Activated T-helper 17 cell treated with anti-CD3 and anti-CD28 coated beads, Interleukin-2, amount 50 U/mL, for 72 hours (primary cell): ENCODE data around the gene FBRS. TPM values are rescaled to one million over a fixed set of nuclear protein-coding genes. Genes with fewer than 3 reads are reported as not detected.

Source experiments
- ATAC-seq: fragments of 150-1000 bp; cut with Tn5 transposase; replicated peaks from 2 replicates; pipeline ENCODE4 v1.10.0; 2021; ENCODE audit warnings: mild to moderate bottlenecking, moderate library complexity
- H3K27ac Mint-ChIP-seq: one replicate; pipeline ENCODE4 v1.8.0; 2022; ENCODE audit warnings: mixed read lengths
- H3K27me3 Mint-ChIP-seq: one replicate; pipeline ENCODE4 v1.8.0; 2022; ENCODE audit warnings: mixed read lengths
- H3K36me3 Mint-ChIP-seq: one replicate; pipeline ENCODE4 v1.8.0; 2022; ENCODE audit warnings: low read depth, mild to moderate bottlenecking, mixed read lengths
- H3K4me1 Mint-ChIP-seq: one replicate; pipeline ENCODE4 v1.8.0; 2022; ENCODE audit warnings: mixed read lengths
- H3K4me3 Mint-ChIP-seq: one replicate; pipeline ENCODE4 v1.8.0; 2022; ENCODE audit warnings: mild to moderate bottlenecking, mixed read lengths
- H3K9me3 Mint-ChIP-seq: one replicate; pipeline ENCODE4 v1.8.0; 2022; ENCODE audit warnings: mixed read lengths
- total RNA-seq, 2 donors: library from RNA; stranded (reverse); gene quantifications; one replicate each; pipeline ENCODE4 v1.2.3, GENCODE V29; 2022

FBRS gene
- total RNA-seq, 2 donors from 2014 or later = 92.6 to 140 TPM

GRCh38 chr16:30666681-30667080, 8.4 kb downstream of the FBRS start:
- no peak for ATAC-seq
- no peak overlapping the region for H3K4me3 Mint-ChIP-seq
- H3K4me1 Mint-ChIP-seq = peaks cover 20% of the 10 kb centered on the region
- H3K27me3 Mint-ChIP-seq = no peaks in the 10 kb centered on the region
- peaks cover 87% of the 10 kb centered on the region for H3K36me3 Mint-ChIP-seq
- H3K9me3 Mint-ChIP-seq = no peaks in the 10 kb centered on the region
- no peak overlapping the region for H3K27ac Mint-ChIP-seq

- Mint-ChIP-seq H3K4me3 (no peak overlapping the region), H3K27me3 (no peaks in the 10 kb centered on the region), H3K36me3 (peaks cover 80% of the 10 kb centered on the region), H3K4me1 (peaks cover 17% of the 10 kb centered on the region), H3K27ac (peak overlapping the region; percentile 29), H3K9me3 (no peaks in the 10 kb centered on the region)
- no peak for ATAC-seq
These were observed 9.2 kb downstream of the FBRS start for GRCh38 chr16:30667361-30667905.

- no peaks in the 10 kb centered on the region for H3K27me3 Mint-ChIP-seq
- no peak overlapping the region for H3K4me3 Mint-ChIP-seq
- no peak for ATAC-seq
- peak overlapping the region; percentile 29 for H3K27ac Mint-ChIP-seq
- no peaks in the 10 kb centered on the region for H3K9me3 Mint-ChIP-seq
- peaks cover 11% of the 10 kb centered on the region for H3K4me1 Mint-ChIP-seq
- peaks cover 70% of the 10 kb centered on the region for H3K36me3 Mint-ChIP-seq
These were observed 10.2 kb downstream of the FBRS start for GRCh38 chr16:30668393-30668792.

- H3K27me3 Mint-ChIP-seq = no peaks in the 10 kb centered on the region
- no peaks in the 10 kb centered on the region for H3K9me3 Mint-ChIP-seq
- peaks cover 6% of the 10 kb centered on the region for H3K4me1 Mint-ChIP-seq
- no peak for ATAC-seq
- no peak overlapping the region for H3K4me3 Mint-ChIP-seq
- H3K36me3 Mint-ChIP-seq = peaks cover 62% of the 10 kb centered on the region
- H3K27ac Mint-ChIP-seq = no peak overlapping the region
These were observed 11.0 kb downstream of the FBRS start for GRCh38 chr16:30669026-30669902.

- ATAC-seq = no peak
- no peaks in the 10 kb centered on the region for H3K27me3 Mint-ChIP-seq
- peaks cover 6% of the 10 kb centered on the region for H3K4me1 Mint-ChIP-seq
- peaks cover 55% of the 10 kb centered on the region for H3K36me3 Mint-ChIP-seq
- H3K9me3 Mint-ChIP-seq = no peaks in the 10 kb centered on the region
- H3K4me3 Mint-ChIP-seq = no peak overlapping the region
- no peak overlapping the region for H3K27ac Mint-ChIP-seq
These were observed 11.9 kb downstream of the FBRS start for GRCh38 chr16:30669903-30670824.

- no peak for ATAC-seq
- Mint-ChIP-seq H3K4me3 (no peak overlapping the region), H3K27me3 (no peaks in the 10 kb centered on the region), H3K27ac (no peak overlapping the region), H3K4me1 (no peaks in the 10 kb centered on the region), H3K36me3 (peaks cover 12% of the 10 kb centered on the region), H3K9me3 (no peaks in the 10 kb centered on the region)
These were observed 16.9 kb downstream of the FBRS start for GRCh38 chr16:30675143-30675542.

GRCh38 chr16:30677931-30678585, 19.8 kb downstream of the FBRS start:
- Mint-ChIP-seq H3K36me3 (no peaks in the 10 kb centered on the region), H3K4me3 (no peak overlapping the region), H3K27me3 (no peaks in the 10 kb centered on the region), H3K4me1 (no peaks in the 10 kb centered on the region), H3K9me3 (no peaks in the 10 kb centered on the region), H3K27ac (no peak overlapping the region)
- no peak for ATAC-seq

- H3K9me3 Mint-ChIP-seq = no peaks in the 10 kb centered on the region
- no peaks in the 10 kb centered on the region for H3K27me3 Mint-ChIP-seq
- ATAC-seq = no peak
- H3K36me3 Mint-ChIP-seq = no peaks in the 10 kb centered on the region
- H3K4me1 Mint-ChIP-seq = no peaks in the 10 kb centered on the region
- no peak overlapping the region for H3K27ac Mint-ChIP-seq
- no peak overlapping the region for H3K4me3 Mint-ChIP-seq
These were observed 20.3 kb downstream of the FBRS start for GRCh38 chr16:30678586-30678970.

GRCh38 chr16:30680326-30680725, 22.1 kb downstream of the FBRS start:
- H3K36me3 Mint-ChIP-seq = no peaks in the 10 kb centered on the region
- H3K9me3 Mint-ChIP-seq = no peaks in the 10 kb centered on the region
- H3K4me1 Mint-ChIP-seq = no peaks in the 10 kb centered on the region
- no peak for ATAC-seq
- no peak overlapping the region for H3K27ac Mint-ChIP-seq
- no peaks in the 10 kb centered on the region for H3K27me3 Mint-ChIP-seq
- no peak overlapping the region for H3K4me3 Mint-ChIP-seq

GRCh38 chr16:30688701-30689100, 30.5 kb downstream of the FBRS start:
- H3K36me3 Mint-ChIP-seq = no peaks in the 10 kb centered on the region
- ATAC-seq = no peak
- H3K27ac Mint-ChIP-seq = peak overlapping the region; percentile 2
- no peaks in the 10 kb centered on the region for H3K9me3 Mint-ChIP-seq
- no peak overlapping the region for H3K4me3 Mint-ChIP-seq
- H3K4me1 Mint-ChIP-seq = peaks cover 8% of the 10 kb centered on the region
- H3K27me3 Mint-ChIP-seq = no peaks in the 10 kb centered on the region

GRCh38 chr16:30691907-30692306, 33.7 kb downstream of the FBRS start:
- Mint-ChIP-seq H3K4me3 (no peak overlapping the region), H3K27me3 (no peaks in the 10 kb centered on the region)

GRCh38 chr16:30692396-30693064, 34.3 kb downstream of the FBRS start:
- H3K4me3 Mint-ChIP-seq = no peak overlapping the region
- H3K4me1 Mint-ChIP-seq = peaks cover 11% of the 10 kb centered on the region
- no peaks in the 10 kb centered on the region for H3K9me3 Mint-ChIP-seq
- no peaks in the 10 kb centered on the region for H3K27me3 Mint-ChIP-seq
- peaks cover 3% of the 10 kb centered on the region for H3K36me3 Mint-ChIP-seq
- no peak for ATAC-seq
- H3K27ac Mint-ChIP-seq = peak overlapping the region; percentile 12

More at GRCh38 chr16:30691907-30692306, 33.7 kb downstream of the FBRS start:
- Mint-ChIP-seq H3K4me1 (peaks cover 11% of the 10 kb centered on the region), H3K9me3 (no peaks in the 10 kb centered on the region), H3K27ac (no peak overlapping the region), H3K36me3 (no peaks in the 10 kb centered on the region)
- ATAC-seq = no peak

GRCh38 chr16:30694926-30695693, 36.9 kb downstream of the FBRS start:
- Mint-ChIP-seq H3K4me3 (no peak overlapping the region), H3K9me3 (no peaks in the 10 kb centered on the region), H3K27ac (no peak overlapping the region), H3K27me3 (no peaks in the 10 kb centered on the region), H3K4me1 (peaks cover 17% of the 10 kb centered on the region), H3K36me3 (peaks cover 28% of the 10 kb centered on the region)
- ATAC-seq = no peak
